IMR-90 (cell line): ENCODE measurements around the gene TMEM135. TPM values are rescaled to one million over a fixed set of nuclear protein-coding genes. Genes with fewer than 3 reads are reported as not detected.

ENCODE experiments used
- ATAC-seq: fragments of 200-7000 bp; cut with Tn5 transposase; 2 replicates; pipeline ENCODE4 v1.9.1; 2020; ENCODE audit warnings: low read depth, mild to moderate bottlenecking, moderate library complexity
- BruUV-seq: library from RNA; stranded (reverse); fragments of 400-500 nt; replicated peaks from 2 replicates; lab custom pipeline; 2021; lab: Mats Ljungman, UMichigan
- CTCF ChIA-PET: fragments of 300-600 bp; formaldehyde crosslinking; extraction: SDS; loops from one replicate; lab custom pipeline; 2021; ENCODE audit warnings: antibody characterized with exemption; lab: Yijun Ruan, JAX
- POLR2A ChIA-PET: fragments of 300-600 bp; sonication (Branson Sonifier 250); formaldehyde crosslinking; loops from one replicate; lab custom pipeline; 2022; ENCODE audit warnings: antibody characterized with exemption; ENCODE audit not compliant: unreplicated experiment; lab: Charles Lee
- DNase-seq: peaks from one replicate; pipeline ENCODE4 v3.0.0; 2013
- H2AFZ ChIP-seq: replicated peaks from 2 replicates; pipeline ENCODE3; 2013; ENCODE audit warnings: low read length, mild to moderate bottlenecking; ENCODE audit not compliant: poor library complexity
- H2AK5ac ChIP-seq: 2 replicates; pipeline ENCODE4 v1.6.1; 2013; ENCODE audit warnings: low read depth, low read length, inconsistent platforms
- H2AK9ac ChIP-seq: replicated peaks from 2 replicates; pipeline ENCODE3; 2013; ENCODE audit warnings: mild to moderate bottlenecking, low read depth, low read length, moderate library complexity; ENCODE audit not compliant: poor library complexity
- H2BK120ac ChIP-seq: 2 replicates; pipeline ENCODE4 v1.6.1; 2013; ENCODE audit warnings: low read depth, low read length, inconsistent platforms
- H2BK15ac ChIP-seq: 3 replicates; pipeline ENCODE4 v1.6.1; 2013; ENCODE audit warnings: low read depth, low read length, inconsistent platforms
- H2BK20ac ChIP-seq: 2 replicates; pipeline ENCODE4 v1.6.1; 2013; ENCODE audit warnings: low read depth, mild to moderate bottlenecking, inconsistent platforms, low read length, moderate library complexity
- H2BK5ac ChIP-seq: 2 replicates; pipeline ENCODE4 v1.6.1; 2013; ENCODE audit warnings: mild to moderate bottlenecking, low read depth, low read length, inconsistent platforms; ENCODE audit not compliant: poor library complexity, severe bottlenecking
- H3K14ac ChIP-seq: replicated peaks from 2 replicates; pipeline ENCODE4 v1.6.1; 2013; ENCODE audit warnings: low read depth, low read length, inconsistent platforms
- H3K18ac ChIP-seq: 2 replicates; pipeline ENCODE4 v1.6.1; 2013; ENCODE audit warnings: low read depth, low read length, control low read depth
- H3K23ac ChIP-seq: 2 replicates; pipeline ENCODE4 v1.6.1; 2013; ENCODE audit warnings: low read depth, low read length, inconsistent platforms
- H3K27ac ChIP-seq: 2 replicates; pipeline ENCODE4 v1.5.1; 2013; ENCODE audit warnings: mild to moderate bottlenecking, control low read depth, low read length; ENCODE audit not compliant: insufficient read depth
- H3K27me3 ChIP-seq: 2 replicates; pipeline ENCODE4 v1.6.1; 2013; ENCODE audit warnings: low read length; ENCODE audit not compliant: control insufficient read depth, insufficient read depth
- H3K36me3 ChIP-seq: 2 replicates; pipeline ENCODE4 v1.6.1; 2013; ENCODE audit warnings: low read length, mixed read lengths; ENCODE audit not compliant: control insufficient read depth, insufficient read depth
- H3K4ac ChIP-seq: 2 replicates; pipeline ENCODE4 v1.6.1; 2013; ENCODE audit warnings: low read depth, low read length, inconsistent platforms
- H3K4me1 ChIP-seq: 2 replicates; pipeline ENCODE4 v1.6.1; 2013; ENCODE audit warnings: low read length, mixed read lengths; ENCODE audit not compliant: control insufficient read depth, insufficient read depth
- H3K4me2 ChIP-seq: 2 replicates; pipeline ENCODE4 v1.6.1; 2013; ENCODE audit warnings: low read depth, mild to moderate bottlenecking, control low read depth, low read length, moderate library complexity
- H3K4me3 ChIP-seq: 2 replicates; pipeline ENCODE4 v1.5.1; 2013; ENCODE audit warnings: low read depth, mild to moderate bottlenecking, control low read depth, low read length, moderate library complexity; ENCODE audit not compliant: insufficient read depth
- H3K56ac ChIP-seq: 2 replicates; pipeline ENCODE4 v1.6.1; 2013; ENCODE audit warnings: low read length, inconsistent platforms; ENCODE audit not compliant: insufficient read depth; ENCODE audit errors: extremely low read depth
- H3K79me1 ChIP-seq, 2 experiments: 2 replicates each; pipeline ENCODE4 v1.6.1; 2013; ENCODE audit warnings: low read length in 2 of 2, inconsistent platforms in 1 of 2, low read depth in 1 of 2
- H3K9ac ChIP-seq: 2 replicates; pipeline ENCODE4 v1.6.1; 2013; ENCODE audit warnings: low read depth, low read length, control low read depth
- H3K9me1 ChIP-seq: 2 replicates; pipeline ENCODE4 v1.6.1; 2013; ENCODE audit warnings: low read length, inconsistent platforms; ENCODE audit not compliant: insufficient read depth
- H3K9me3 ChIP-seq: 2 replicates; pipeline ENCODE4 v1.6.1; 2013; ENCODE audit warnings: low read length; ENCODE audit not compliant: control insufficient read depth, insufficient read depth
- H4K20me1 ChIP-seq: 2 replicates; pipeline ENCODE4 v1.6.1; 2013; ENCODE audit warnings: low read length, inconsistent platforms; ENCODE audit not compliant: insufficient read depth
- H4K5ac ChIP-seq: 2 replicates; pipeline ENCODE4 v1.6.1; 2013; ENCODE audit warnings: mild to moderate bottlenecking, low read depth, low read length, control low read depth
- H4K8ac ChIP-seq, 2 experiments: 2 replicates each; pipeline ENCODE4 v1.6.1; 2013; ENCODE audit warnings: low read depth in 2 of 2, low read length in 2 of 2, control low read depth in 1 of 2, inconsistent platforms in 1 of 2
- H4K91ac ChIP-seq: 2 replicates; pipeline ENCODE4 v1.6.1; 2013; ENCODE audit warnings: low read depth, low read length, inconsistent platforms; ENCODE audit not compliant: insufficient read depth
- MAFK ChIP-seq: IDR thresholded peaks from 2 replicates; pipeline ENCODE4 v1.6.1; 2012; ENCODE audit warnings: low read depth, low read length, improper control_type of control experiment
- MAZ ChIP-seq: IDR thresholded peaks from 2 replicates; pipeline ENCODE4 v1.6.1; 2012; ENCODE audit warnings: low read depth, mild to moderate bottlenecking, low read length, improper control_type of control experiment, moderate library complexity, borderline replicate concordance
- SMC3 ChIP-seq: fragments of 150-350 bp; IDR thresholded peaks from 2 replicates; pipeline ENCODE4 v1.6.1; 2016; ENCODE audit warnings: low read depth, mild to moderate bottlenecking, antibody characterized with exemption, low read length, moderate library complexity
- WGBS, 2 experiments: methylation state at CpG; one replicate each; pipeline versions ENCODE4 v1.1.5 to v1.1.7; 2013; ENCODE audit warnings: missing lambda C conversion rate in 2 of 2; ENCODE audit not compliant: insufficient read length in 1 of 2; ENCODE audit errors: extremely low coverage in 2 of 2; 5-methylcytosine and 5-hydroxymethylcytosine counted together
- dilution Hi-C: fragments of 300-500 bp; cut with HindIII; formaldehyde crosslinking; loops from one replicate; pipeline ENCODE4 v1.14.3; 2018; ENCODE audit warnings: low sequenced_read_pairs; ENCODE audit not compliant: unreplicated experiment
- in situ Hi-C: fragments of 300-500 bp; cut with MboI; formaldehyde crosslinking; loops from 3 replicates; pipeline ENCODE4 v1.14.3; 2019; ENCODE audit warnings: low sequenced_read_pairs, inconsistent platforms, mixed read lengths
- intact Hi-C: fragments of 100-400 bp; cut with micrococcal nuclease; formaldehyde crosslinking; loops from 2 replicates; pipeline ENCODE4 v1.10.0; 2022
- polyA plus RNA-seq, 3 experiments: library from polyadenylated mRNA; depleted of rRNA; stranded (reverse); fragments of >200 nt; gene quantifications; 2 replicates each; pipeline ENCODE4 v1.2.3, GENCODE V29; 2012; ENCODE audit warnings: low replicate concordance in 1 of 3
- total RNA-seq: library from RNA; depleted of rRNA; stranded (reverse); fragments of >200 nt; gene quantifications from 2 replicates; pipeline ENCODE4 v1.2.3, GENCODE V29; 2012

Gene TMEM135
- total and polyA plus RNA-seq, 2 of the 4 experiments (the other 2 are of a cell fraction), result 3.9 to 5.9 TPM

GRCh38 chr11:87275176-87275575 lies 237.4 kb downstream of the TMEM135 start:
- ChIA-PET POLR2A (no interaction called here), CTCF (no interaction called here)
- H3K23ac ChIP-seq, result no peak overlapping the region
- H2AK9ac ChIP-seq, result no peak overlapping the region
- no CpG with 5 or more reads among the region's 1 CpG for WGBS, 2 experiments
- no peak overlapping the region for H3K56ac ChIP-seq
- H2BK20ac ChIP-seq, result no peak overlapping the region
- H4K91ac ChIP-seq, result no peak overlapping the region
- H3K9ac ChIP-seq, result no peak overlapping the region
- no peak overlapping the region for H2BK120ac ChIP-seq
- H3K4ac ChIP-seq, result no peak overlapping the region
- H3K4me1 ChIP-seq, result no peaks in the 10 kb centered on the region
- no peak overlapping the region for H4K8ac ChIP-seq
- H2AK5ac ChIP-seq, result no peak overlapping the region
- H2BK5ac ChIP-seq, result no peak overlapping the region
- H4K20me1 ChIP-seq, result no peaks in the 10 kb centered on the region
- BruUV-seq, result no TSS peak
- H3K9me3 ChIP-seq, result no peaks in the 10 kb centered on the region
- no peak overlapping the region for H3K4me3 ChIP-seq
- H2BK15ac ChIP-seq, result no peak overlapping the region
- dilution Hi-C loops (no loop called here), in situ Hi-C loops (loop anchor here (25.0 kb wide), 2 partner anchors 663 to 838 kb away; no protein-coding TSS in a partner anchor), intact Hi-C loops (no loop called here)
- H3K14ac ChIP-seq, result no peak overlapping the region
- no peaks in the 10 kb centered on the region for H3K79me1 ChIP-seq
- no peak overlapping the region for H3K27ac ChIP-seq
- no peak overlapping the region for H4K5ac ChIP-seq
- H3K9me1 ChIP-seq, result no peaks in the 10 kb centered on the region
- TF ChIP-seq SMC3 (no peak), MAFK (no peak), MAZ (no peak)
- no peak for ATAC-seq
- H3K4me2 ChIP-seq, result no peak overlapping the region
- H3K27me3 ChIP-seq, result no peaks in the 10 kb centered on the region
- H2AFZ ChIP-seq, result no peak overlapping the region
- H3K18ac ChIP-seq, result no peak overlapping the region
- no peaks in the 10 kb centered on the region for H3K36me3 ChIP-seq
- DNase-seq, result no peak
